Loucy (cell line): ENCODE data around the gene MRPS11.

Source experiments
- CTCF ChIP-seq: fragments of 200-600 bp; sonication (generic); conservative IDR thresholded peaks from 2 replicates; pipeline ENCODE4 v1.5.1; 2014; ENCODE audit warnings: mild to moderate bottlenecking, antibody characterized with exemption, low read length
- EZH2phosphoT487 ChIP-seq: fragments of 200-600 bp; IDR thresholded peaks from 2 replicates; pipeline ENCODE4 v1.6.1; 2018; ENCODE audit warnings: antibody characterized with exemption, mild to moderate bottlenecking, moderate library complexity, borderline replicate concordance

GRCh38 chr15:88419830-88420229, 47.7 kb upstream of the MRPS11 start:
- no peak for TF ChIP-seq CTCF
- no peak for TF ChIP-seq EZH2phosphoT487
